OCI-LY7 (cell line): ENCODE data around the gene ETV5.

ENCODE experiments used
- EZH2phosphoT487 ChIP-seq: fragments of 200-600 bp; sonication (generic); IDR thresholded peaks from 2 replicates; pipeline ENCODE4 v1.6.1; 2018; ENCODE audit warnings: low read depth, borderline replicate concordance, mild to moderate bottlenecking, mixed run types, antibody characterized with exemption, low read length, moderate library complexity, mixed read lengths
- TF ChIP-seq, protein P1 (sequence below): fragments of 200-600 bp; sonication (generic); conservative IDR thresholded peaks from 2 replicates; pipeline ENCODE4 v1.5.1; 2014; ENCODE audit warnings: mild to moderate bottlenecking, antibody characterized with exemption, low read length, moderate library complexity, mixed read lengths

DNA sequence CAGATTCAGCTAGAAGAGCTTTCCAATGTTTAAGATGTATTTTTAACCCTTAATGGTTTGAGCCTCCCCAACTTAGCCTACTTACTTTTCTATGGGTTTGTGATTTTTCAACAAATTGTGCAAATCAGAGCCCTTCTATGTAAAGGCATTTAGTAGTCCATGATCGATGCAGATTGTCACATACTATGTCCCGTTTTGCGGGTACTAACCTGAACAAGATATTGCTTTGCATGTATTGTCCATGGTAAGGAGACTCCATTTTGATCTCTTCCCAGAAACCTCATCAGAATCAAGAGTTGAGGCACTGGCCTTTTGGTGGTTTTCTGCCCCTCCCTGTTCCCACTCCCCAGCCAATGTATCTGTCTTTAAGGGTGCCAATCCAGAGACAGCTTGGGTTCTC lies 60.8 kb downstream of the ETV5 start:
- TF ChIP-seq, protein P1, sequence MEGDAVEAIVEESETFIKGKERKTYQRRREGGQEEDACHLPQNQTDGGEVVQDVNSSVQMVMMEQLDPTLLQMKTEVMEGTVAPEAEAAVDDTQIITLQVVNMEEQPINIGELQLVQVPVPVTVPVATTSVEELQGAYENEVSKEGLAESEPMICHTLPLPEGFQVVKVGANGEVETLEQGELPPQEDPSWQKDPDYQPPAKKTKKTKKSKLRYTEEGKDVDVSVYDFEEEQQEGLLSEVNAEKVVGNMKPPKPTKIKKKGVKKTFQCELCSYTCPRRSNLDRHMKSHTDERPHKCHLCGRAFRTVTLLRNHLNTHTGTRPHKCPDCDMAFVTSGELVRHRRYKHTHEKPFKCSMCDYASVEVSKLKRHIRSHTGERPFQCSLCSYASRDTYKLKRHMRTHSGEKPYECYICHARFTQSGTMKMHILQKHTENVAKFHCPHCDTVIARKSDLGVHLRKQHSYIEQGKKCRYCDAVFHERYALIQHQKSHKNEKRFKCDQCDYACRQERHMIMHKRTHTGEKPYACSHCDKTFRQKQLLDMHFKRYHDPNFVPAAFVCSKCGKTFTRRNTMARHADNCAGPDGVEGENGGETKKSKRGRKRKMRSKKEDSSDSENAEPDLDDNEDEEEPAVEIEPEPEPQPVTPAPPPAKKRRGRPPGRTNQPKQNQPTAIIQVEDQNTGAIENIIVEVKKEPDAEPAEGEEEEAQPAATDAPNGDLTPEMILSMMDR = no peak
- no peak for TF ChIP-seq EZH2phosphoT487
